ENCODE data around the gene MGLL. TPM values are rescaled to one million over a fixed set of nuclear protein-coding genes. Genes with fewer than 3 reads are reported as not detected.

The MGLL gene
- total RNA-seq, 3 donors from 2014 or later, result 25.8 to 79.5 (median 30.2) TPM

DNA sequence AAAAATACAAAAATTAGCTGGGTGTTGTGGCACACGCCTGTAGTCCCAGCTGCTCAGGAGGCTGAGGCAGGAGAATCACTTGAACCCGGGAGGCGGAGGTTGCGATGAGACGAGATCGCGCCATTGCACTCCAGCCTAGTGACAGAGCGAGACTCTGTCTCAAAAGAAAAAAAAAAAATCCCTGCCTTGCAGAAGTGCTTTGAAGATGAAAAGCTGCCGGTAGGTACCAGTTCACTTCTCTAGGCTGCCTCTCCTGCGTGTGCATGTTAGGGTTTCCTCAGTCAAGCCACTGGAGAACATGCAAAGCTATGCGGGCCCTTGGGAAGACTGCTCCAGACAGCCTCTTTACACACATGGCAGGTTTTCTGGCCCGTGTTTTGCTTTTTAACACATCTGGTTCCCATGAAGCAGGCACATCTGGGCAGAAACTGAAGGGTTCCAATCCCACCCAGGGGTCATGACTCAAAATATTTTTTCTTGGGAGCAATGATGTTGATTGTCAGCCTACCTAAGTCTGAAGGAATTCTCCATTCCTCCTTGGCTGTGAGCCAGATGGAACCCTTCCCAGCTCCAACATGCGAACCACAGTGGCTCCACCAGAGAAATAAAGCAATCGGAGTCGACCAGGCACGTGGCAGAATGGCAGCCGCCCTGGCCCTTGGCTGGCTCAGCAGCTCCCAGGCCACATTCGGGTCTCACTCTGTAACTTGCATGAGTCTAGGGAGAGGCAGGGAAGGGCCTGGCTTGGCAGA lies 29.6 kb downstream of the MGLL start:
- Histone ChIP-seq H3K9me3 (no peaks in the 10 kb centered on the region), H3K36me3 (no peaks in the 10 kb centered on the region), H3K27ac (peak overlapping the region; percentile 21 to 54), H3K4me1 (no peaks in the 10 kb centered on the region), H3K4me3 (no peak overlapping the region), H3K27me3 (no peaks in the 10 kb centered on the region)
- intact Hi-C loops (cut with DNase I; ENCODE audit: low total_unique reads), result no loop called here
- TF ChIP-seq, protein P1, sequence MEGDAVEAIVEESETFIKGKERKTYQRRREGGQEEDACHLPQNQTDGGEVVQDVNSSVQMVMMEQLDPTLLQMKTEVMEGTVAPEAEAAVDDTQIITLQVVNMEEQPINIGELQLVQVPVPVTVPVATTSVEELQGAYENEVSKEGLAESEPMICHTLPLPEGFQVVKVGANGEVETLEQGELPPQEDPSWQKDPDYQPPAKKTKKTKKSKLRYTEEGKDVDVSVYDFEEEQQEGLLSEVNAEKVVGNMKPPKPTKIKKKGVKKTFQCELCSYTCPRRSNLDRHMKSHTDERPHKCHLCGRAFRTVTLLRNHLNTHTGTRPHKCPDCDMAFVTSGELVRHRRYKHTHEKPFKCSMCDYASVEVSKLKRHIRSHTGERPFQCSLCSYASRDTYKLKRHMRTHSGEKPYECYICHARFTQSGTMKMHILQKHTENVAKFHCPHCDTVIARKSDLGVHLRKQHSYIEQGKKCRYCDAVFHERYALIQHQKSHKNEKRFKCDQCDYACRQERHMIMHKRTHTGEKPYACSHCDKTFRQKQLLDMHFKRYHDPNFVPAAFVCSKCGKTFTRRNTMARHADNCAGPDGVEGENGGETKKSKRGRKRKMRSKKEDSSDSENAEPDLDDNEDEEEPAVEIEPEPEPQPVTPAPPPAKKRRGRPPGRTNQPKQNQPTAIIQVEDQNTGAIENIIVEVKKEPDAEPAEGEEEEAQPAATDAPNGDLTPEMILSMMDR (IDR thresholded peaks at IDR 0.05), result no peak
- TF ChIP-seq POLR2AphosphoS5 (IDR thresholded peaks at IDR 0.05) (no peak), POLR2A (IDR thresholded peaks at IDR 0.05) (no peak)
- DNase-seq (ENCODE audit: low spot score in 2 of 2), result no peak

DNA sequence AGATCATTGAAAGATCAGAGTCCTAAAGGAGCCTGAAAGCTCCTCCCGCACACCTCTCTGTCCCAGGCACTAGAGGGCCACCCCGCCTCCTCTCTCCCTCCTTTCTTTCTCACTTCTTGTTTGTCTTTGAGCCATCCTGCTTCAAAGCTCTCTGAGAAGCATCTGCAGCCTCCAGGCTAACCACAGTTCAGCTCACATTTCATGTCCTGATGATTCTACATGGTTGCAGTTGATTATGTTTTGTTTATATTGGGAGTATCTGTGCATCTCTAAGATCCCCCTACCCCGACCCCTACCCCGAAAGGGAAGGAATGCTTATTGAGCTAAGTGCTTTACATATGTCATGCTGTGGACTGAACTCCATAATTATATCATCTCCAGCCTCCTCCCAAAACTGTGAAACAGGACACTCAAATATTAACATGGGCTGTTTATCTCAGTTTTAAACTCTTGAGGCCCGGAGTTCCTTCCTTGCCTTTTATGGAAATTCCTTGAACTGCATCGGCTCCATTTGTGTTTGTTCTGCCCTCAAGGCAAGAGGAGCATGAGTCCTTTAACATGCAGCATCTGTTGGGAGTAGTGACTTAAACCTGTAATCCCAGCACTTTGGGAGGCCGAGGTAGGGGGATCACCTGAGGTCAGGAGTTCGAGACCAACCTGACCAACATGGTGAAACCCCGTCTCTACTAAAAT lies 30.9 kb downstream of the MGLL start:
- intact Hi-C loops (cut with DNase I; ENCODE audit: low total_unique reads), result no loop called here
- Histone ChIP-seq H3K4me1 (no peaks in the 10 kb centered on the region), H3K36me3 (no peaks in the 10 kb centered on the region), H3K9me3 (no peaks in the 10 kb centered on the region), H3K4me3 (no peak overlapping the region), H3K27ac (peak overlapping the region; percentile 52 to 54), H3K27me3 (no peaks in the 10 kb centered on the region)
- peak in 1 of 2 donors; percentile 33 for DNase-seq (ENCODE audit: low spot score in 2 of 2)
- TF ChIP-seq POLR2A (IDR thresholded peaks at IDR 0.05) (no peak), POLR2AphosphoS5 (IDR thresholded peaks at IDR 0.05) (no peak)
- TF ChIP-seq, protein P1 (IDR thresholded peaks at IDR 0.05), result no peak

DNA sequence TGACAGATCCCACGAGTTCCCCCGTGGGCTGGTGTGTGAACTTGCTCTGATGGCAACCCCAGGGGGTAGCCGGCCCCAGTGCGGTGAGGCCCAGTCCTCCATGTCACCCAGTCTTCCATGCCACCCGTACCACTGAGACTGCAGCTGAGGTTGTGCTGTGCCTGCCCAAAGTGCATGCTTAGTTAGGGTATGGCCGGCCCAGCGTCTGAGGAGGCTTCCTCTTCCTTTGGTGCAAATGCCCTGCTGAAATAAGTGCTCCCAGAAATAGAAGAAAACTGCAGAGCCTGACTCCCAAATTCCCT lies 31.5 kb downstream of the MGLL start:
- TF ChIP-seq, protein P1 (IDR thresholded peaks at IDR 0.05), result no peak
- TF ChIP-seq POLR2AphosphoS5 (IDR thresholded peaks at IDR 0.05), result no peak
- no peak for TF ChIP-seq POLR2A (IDR thresholded peaks at IDR 0.05)
- Histone ChIP-seq H3K9me3 (no peaks in the 10 kb centered on the region), H3K27ac (peak overlapping the region; percentile 50 to 52), H3K4me3 (no peak overlapping the region), H3K27me3 (no peaks in the 10 kb centered on the region), H3K36me3 (no peaks in the 10 kb centered on the region), H3K4me1 (no peaks in the 10 kb centered on the region)
- DNase-seq (ENCODE audit: low spot score in 2 of 2), result no peak
- intact Hi-C loops (cut with DNase I; ENCODE audit: low total_unique reads), result no loop called here

DNA sequence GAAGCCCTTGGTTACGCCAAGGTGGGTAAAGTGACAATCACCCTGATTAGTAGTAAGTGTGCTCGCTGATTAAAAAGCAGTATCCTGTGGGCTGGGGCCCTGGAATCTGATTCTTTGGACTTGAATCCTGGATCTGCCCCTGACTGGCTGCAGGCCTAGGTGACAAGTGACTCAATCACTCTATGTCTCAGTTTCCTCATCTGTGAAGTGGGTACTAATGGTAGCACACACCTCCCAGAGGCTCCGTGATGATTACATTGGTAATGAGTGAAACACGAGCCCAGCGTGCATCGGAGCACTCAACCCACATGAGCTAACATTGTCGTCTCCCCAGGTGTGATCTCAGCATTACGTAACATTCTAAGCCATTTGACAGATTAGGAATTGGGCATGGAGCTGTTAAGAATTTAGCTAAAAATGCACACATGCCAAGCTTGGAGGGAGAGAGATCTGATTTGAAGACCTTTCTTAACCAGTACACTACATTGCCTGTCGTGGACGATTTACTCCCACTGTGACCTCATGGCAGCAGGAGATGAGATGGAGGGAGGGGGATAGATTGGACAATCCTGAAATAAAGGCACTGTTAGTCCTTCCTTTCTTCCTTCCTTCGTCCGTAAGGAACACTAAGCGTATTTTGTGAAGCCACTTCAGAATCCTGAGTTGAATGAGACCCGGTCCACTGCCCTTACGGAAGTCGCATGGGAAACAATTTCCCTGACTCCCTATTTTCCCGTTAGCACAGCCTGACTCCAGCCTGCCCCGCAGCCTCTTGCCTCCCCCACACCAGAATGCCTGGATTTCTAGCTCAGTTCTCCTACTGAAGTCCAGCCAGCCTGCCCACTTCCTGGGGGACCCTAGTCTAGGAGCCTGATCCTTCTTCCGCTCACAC lies 32.1 kb downstream of the MGLL start:
- H3K36me3 ChIP-seq, result no peaks in the 10 kb centered on the region
- H3K9me3 ChIP-seq, result no peaks in the 10 kb centered on the region
- no peaks in the 10 kb centered on the region for H3K27me3 ChIP-seq
- no peak for DNase-seq (ENCODE audit: low spot score in 2 of 2)
- intact Hi-C loops (cut with DNase I; ENCODE audit: low total_unique reads), result no loop called here
- TF ChIP-seq POLR2AphosphoS5 (IDR thresholded peaks at IDR 0.05), result no peak
- no peak for TF ChIP-seq POLR2A (IDR thresholded peaks at IDR 0.05)
- TF ChIP-seq, protein P1 (IDR thresholded peaks at IDR 0.05), result no peak
- no peaks in the 10 kb centered on the region for H3K4me1 ChIP-seq
- H3K4me3 ChIP-seq, result no peak overlapping the region
- peak overlapping the region; percentile 50 to 52 for H3K27ac ChIP-seq

Data from breast epithelium (tissue), 4 donors.